Vagina (tissue), 2 donors: Measurements from ENCODE around the gene SAMD4A.

Source experiments
- POLR2A ChIP-seq, 2 donors: fragments of 450-650 bp; IDR thresholded peaks; one replicate each; pipeline ENCODE4 v1.6.1; 2017; ENCODE audit warnings: antibody characterized with exemption in 2 of 2, mild to moderate bottlenecking in 2 of 2, moderate library complexity in 2 of 2
- POLR2AphosphoS5 ChIP-seq, 2 donors: sonication (generic); formaldehyde crosslinking; IDR thresholded peaks; one replicate each; pipeline ENCODE4 v1.9.0; 2017; ENCODE audit warnings: antibody characterized with exemption in 2 of 2, mild to moderate bottlenecking in 2 of 2, low read depth in 1 of 2; ENCODE audit not compliant: insufficient read depth in 1 of 2
- TF ChIP-seq, protein P1 (sequence below), 3 experiments: fragments of 450-650 bp in 2 of 3; fragments of 200-600 bp in 1 of 3; sonication (generic) in 1 of 3; IDR thresholded peaks; one replicate each; pipeline ENCODE4 v1.5.1; 2017 to 2019; ENCODE audit warnings: antibody characterized with exemption in 3 of 3, mild to moderate bottlenecking in 2 of 3, moderate library complexity in 2 of 3

DNA sequence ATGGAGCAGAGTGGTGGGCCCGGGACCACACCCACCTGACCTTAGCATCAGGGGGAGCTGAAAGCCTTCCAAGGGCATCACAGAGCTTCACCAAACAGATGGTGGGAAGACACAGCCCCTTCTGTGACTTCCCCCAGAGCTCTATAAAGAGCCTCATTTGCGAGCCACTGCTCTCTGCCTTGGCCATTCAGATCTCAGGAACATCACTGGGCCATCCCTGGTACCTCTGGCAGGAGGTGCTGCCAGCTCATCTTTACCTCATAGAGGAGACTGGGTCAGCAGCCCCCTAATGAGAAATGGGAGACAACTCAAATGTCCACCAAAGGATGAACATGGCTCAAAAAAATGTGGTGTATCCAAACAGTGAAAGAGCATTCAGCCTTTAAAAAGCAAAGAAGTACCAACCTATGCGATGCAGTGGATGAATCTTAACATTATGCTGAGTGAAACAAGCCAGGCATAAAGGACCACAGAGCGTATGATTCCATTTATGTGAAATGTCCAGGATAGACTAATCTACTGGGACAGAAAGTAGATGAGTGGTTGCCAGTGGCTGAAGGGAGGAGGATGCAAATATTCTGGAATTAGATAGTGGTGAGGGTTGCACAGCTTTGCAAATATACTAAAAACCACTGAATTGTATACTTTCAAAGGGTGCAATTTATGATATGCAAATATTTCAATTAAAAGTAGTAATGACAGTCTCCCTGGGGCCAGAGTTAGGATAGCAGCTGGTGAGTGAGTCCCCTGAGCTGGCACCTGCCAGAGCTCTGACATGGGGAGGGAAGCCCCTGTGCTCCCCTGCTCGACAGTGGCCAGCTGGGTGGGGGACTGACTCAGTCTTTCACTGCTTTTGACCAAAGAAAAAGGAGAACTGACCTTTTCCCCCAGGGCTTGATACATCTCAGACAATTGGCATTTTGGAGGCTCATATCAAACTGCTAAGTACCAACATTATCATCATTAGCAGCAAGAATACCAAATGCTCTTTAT is 219.1 kb downstream of the SAMD4A start:
- TF ChIP-seq POLR2AphosphoS5 (IDR thresholded peaks at IDR 0.05; ENCODE audit: insufficient read depth in 1 of 2, low read depth in 1 of 2) (no peak), POLR2A (IDR thresholded peaks at IDR 0.05) (no peak)
- TF ChIP-seq, protein P1, sequence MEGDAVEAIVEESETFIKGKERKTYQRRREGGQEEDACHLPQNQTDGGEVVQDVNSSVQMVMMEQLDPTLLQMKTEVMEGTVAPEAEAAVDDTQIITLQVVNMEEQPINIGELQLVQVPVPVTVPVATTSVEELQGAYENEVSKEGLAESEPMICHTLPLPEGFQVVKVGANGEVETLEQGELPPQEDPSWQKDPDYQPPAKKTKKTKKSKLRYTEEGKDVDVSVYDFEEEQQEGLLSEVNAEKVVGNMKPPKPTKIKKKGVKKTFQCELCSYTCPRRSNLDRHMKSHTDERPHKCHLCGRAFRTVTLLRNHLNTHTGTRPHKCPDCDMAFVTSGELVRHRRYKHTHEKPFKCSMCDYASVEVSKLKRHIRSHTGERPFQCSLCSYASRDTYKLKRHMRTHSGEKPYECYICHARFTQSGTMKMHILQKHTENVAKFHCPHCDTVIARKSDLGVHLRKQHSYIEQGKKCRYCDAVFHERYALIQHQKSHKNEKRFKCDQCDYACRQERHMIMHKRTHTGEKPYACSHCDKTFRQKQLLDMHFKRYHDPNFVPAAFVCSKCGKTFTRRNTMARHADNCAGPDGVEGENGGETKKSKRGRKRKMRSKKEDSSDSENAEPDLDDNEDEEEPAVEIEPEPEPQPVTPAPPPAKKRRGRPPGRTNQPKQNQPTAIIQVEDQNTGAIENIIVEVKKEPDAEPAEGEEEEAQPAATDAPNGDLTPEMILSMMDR (IDR thresholded peaks at IDR 0.05) = no peak
